Vagina (tissue), 2 donors: Measurements from ENCODE around the gene AMBRA1.

ENCODE experiments used
- POLR2A ChIP-seq, 2 donors: fragments of 450-650 bp; IDR thresholded peaks; one replicate each; pipeline ENCODE4 v1.6.1; 2017; ENCODE audit warnings: antibody characterized with exemption in 2 of 2, mild to moderate bottlenecking in 2 of 2, moderate library complexity in 2 of 2
- POLR2AphosphoS5 ChIP-seq, 2 donors: sonication (generic); formaldehyde crosslinking; IDR thresholded peaks; one replicate each; pipeline ENCODE4 v1.9.0; 2017; ENCODE audit warnings: antibody characterized with exemption in 2 of 2, mild to moderate bottlenecking in 2 of 2, low read depth in 1 of 2; ENCODE audit not compliant: insufficient read depth in 1 of 2
- TF ChIP-seq, protein P1 (sequence below), 3 experiments: fragments of 450-650 bp in 2 of 3; fragments of 200-600 bp in 1 of 3; sonication (generic) in 1 of 3; IDR thresholded peaks; one replicate each; pipeline ENCODE4 v1.5.1; 2017 to 2019; ENCODE audit warnings: antibody characterized with exemption in 3 of 3, mild to moderate bottlenecking in 2 of 3, moderate library complexity in 2 of 3

GRCh38 chr11:46404476-46405017, 189.3 kb downstream of the AMBRA1 start:
- TF ChIP-seq, protein P1, sequence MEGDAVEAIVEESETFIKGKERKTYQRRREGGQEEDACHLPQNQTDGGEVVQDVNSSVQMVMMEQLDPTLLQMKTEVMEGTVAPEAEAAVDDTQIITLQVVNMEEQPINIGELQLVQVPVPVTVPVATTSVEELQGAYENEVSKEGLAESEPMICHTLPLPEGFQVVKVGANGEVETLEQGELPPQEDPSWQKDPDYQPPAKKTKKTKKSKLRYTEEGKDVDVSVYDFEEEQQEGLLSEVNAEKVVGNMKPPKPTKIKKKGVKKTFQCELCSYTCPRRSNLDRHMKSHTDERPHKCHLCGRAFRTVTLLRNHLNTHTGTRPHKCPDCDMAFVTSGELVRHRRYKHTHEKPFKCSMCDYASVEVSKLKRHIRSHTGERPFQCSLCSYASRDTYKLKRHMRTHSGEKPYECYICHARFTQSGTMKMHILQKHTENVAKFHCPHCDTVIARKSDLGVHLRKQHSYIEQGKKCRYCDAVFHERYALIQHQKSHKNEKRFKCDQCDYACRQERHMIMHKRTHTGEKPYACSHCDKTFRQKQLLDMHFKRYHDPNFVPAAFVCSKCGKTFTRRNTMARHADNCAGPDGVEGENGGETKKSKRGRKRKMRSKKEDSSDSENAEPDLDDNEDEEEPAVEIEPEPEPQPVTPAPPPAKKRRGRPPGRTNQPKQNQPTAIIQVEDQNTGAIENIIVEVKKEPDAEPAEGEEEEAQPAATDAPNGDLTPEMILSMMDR (IDR thresholded peaks at IDR 0.05): no peak
- no peak for TF ChIP-seq POLR2AphosphoS5 (IDR thresholded peaks at IDR 0.05; ENCODE audit: insufficient read depth in 1 of 2, low read depth in 1 of 2)
- TF ChIP-seq POLR2A (IDR thresholded peaks at IDR 0.05): no peak
